SU-DHL-6 (cell line): Measurements from ENCODE around the gene ZSCAN18.

Experiments
- H2AFZ ChIP-seq: fragments of 200-600 bp; sonication (generic); 2 replicates; pipeline ENCODE4 v1.6.1; 2014; ENCODE audit warnings: low read depth, mild to moderate bottlenecking, moderate library complexity, mixed read lengths, antibody characterized with exemption, low read length; ENCODE audit not compliant: severe bottlenecking
- H3F3A ChIP-seq: fragments of 200-600 bp; shearing (Covaris generic); 2 replicates; pipeline ENCODE4 v1.6.0; 2016; ENCODE audit warnings: antibody characterized with exemption, mild to moderate bottlenecking; ENCODE audit not compliant: insufficient read depth
- H3K27ac ChIP-seq: fragments of 200-600 bp; sonication (generic); 2 replicates; pipeline ENCODE4 v1.5.1; 2016; ENCODE audit warnings: low read depth, mild to moderate bottlenecking, low read length, moderate library complexity, mixed read lengths
- H3K27me3 ChIP-seq: fragments of 200-600 bp; sonication (generic), shearing (Covaris generic); 2 replicates; pipeline ENCODE4 v1.6.0; 2014; ENCODE audit warnings: mild to moderate bottlenecking, low read length
- H3K36me3 ChIP-seq: fragments of 200-600 bp; sonication (generic); 2 replicates; pipeline ENCODE4 v1.6.1; 2014; ENCODE audit warnings: mild to moderate bottlenecking, low read length, mixed read lengths
- H3K4me2 ChIP-seq: fragments of 300-600, 200-600 bp; shearing (Covaris generic), sonication (generic); 2 replicates; pipeline ENCODE4 v1.6.0; 2014; ENCODE audit warnings: low read length, low read depth, mild to moderate bottlenecking; ENCODE audit not compliant: poor library complexity, severe bottlenecking
- H3K4me3 ChIP-seq: fragments of 200-600 bp; sonication (generic); 2 replicates; pipeline ENCODE4 v1.5.1; 2014; ENCODE audit warnings: antibody characterized with exemption, low read length, mild to moderate bottlenecking, mixed read lengths; ENCODE audit not compliant: insufficient read depth, poor library complexity, severe bottlenecking
- H3K79me2 ChIP-seq: fragments of 200-600 bp; sonication (generic); 2 replicates; pipeline ENCODE4 v1.6.1; 2014; ENCODE audit warnings: mild to moderate bottlenecking, low read length, moderate library complexity; ENCODE audit not compliant: insufficient read depth
- H3K9ac ChIP-seq: fragments of 200-600 bp; sonication (generic); 2 replicates; pipeline ENCODE4 v1.7.0; 2014; ENCODE audit warnings: mild to moderate bottlenecking, low read length
- H3K9me2 ChIP-seq: fragments of 200-600 bp; sonication (generic); replicated peaks from 2 replicates; pipeline ENCODE4 v1.6.1; 2014; ENCODE audit warnings: low read length; ENCODE audit not compliant: insufficient read depth
- H3K9me3 ChIP-seq: fragments of 200-600 bp; sonication (generic); 2 replicates; pipeline ENCODE4 v1.6.1; 2014; ENCODE audit warnings: low read length, mixed read lengths; ENCODE audit not compliant: insufficient read depth
- H4K20me1 ChIP-seq: fragments of 200-600 bp; sonication (generic); 2 replicates; pipeline ENCODE4 v1.6.1; 2014; ENCODE audit warnings: low read depth, mild to moderate bottlenecking, antibody characterized with exemption, low read length, moderate library complexity, mixed read lengths
- EZH2phosphoT487 ChIP-seq: fragments of 200-600 bp; sonication (generic), shearing (Covaris generic); conservative IDR thresholded peaks from 2 replicates; pipeline ENCODE4 v1.6.1; 2018; ENCODE audit warnings: mild to moderate bottlenecking, antibody characterized with exemption, low read length, moderate library complexity, mixed read lengths
- TF ChIP-seq, protein P1 (sequence below): fragments of 200-600 bp; sonication (generic); IDR thresholded peaks from one replicate; pipeline ENCODE4 v1.5.1; 2017; ENCODE audit warnings: antibody characterized with exemption, mild to moderate bottlenecking, low read length, moderate library complexity; ENCODE audit not compliant: insufficient read depth, poor library complexity, severe bottlenecking

Gene ZSCAN18

DNA sequence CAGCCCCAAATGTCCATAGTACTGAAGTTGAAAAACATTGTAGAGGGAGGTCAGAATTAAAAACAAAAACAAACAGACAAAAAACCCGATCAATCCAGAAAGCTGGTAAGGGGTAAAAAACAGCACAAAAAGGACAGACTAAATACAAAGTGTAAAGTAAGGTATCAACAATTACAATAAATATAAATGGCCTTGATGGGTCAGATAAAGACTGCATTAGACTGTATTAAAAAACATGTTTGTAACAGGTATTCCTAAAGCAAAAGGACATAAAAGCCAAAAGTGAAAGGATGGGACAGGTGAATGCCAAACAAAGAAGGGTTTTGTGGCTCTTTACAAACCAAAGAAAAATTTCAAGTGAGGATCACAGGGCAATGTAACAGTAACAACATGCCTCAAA is 36.2 kb upstream of the ZSCAN18 start:
- TF ChIP-seq, protein P1, sequence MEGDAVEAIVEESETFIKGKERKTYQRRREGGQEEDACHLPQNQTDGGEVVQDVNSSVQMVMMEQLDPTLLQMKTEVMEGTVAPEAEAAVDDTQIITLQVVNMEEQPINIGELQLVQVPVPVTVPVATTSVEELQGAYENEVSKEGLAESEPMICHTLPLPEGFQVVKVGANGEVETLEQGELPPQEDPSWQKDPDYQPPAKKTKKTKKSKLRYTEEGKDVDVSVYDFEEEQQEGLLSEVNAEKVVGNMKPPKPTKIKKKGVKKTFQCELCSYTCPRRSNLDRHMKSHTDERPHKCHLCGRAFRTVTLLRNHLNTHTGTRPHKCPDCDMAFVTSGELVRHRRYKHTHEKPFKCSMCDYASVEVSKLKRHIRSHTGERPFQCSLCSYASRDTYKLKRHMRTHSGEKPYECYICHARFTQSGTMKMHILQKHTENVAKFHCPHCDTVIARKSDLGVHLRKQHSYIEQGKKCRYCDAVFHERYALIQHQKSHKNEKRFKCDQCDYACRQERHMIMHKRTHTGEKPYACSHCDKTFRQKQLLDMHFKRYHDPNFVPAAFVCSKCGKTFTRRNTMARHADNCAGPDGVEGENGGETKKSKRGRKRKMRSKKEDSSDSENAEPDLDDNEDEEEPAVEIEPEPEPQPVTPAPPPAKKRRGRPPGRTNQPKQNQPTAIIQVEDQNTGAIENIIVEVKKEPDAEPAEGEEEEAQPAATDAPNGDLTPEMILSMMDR, result no peak
- no peak for TF ChIP-seq EZH2phosphoT487
- H3K9ac ChIP-seq, result no peak overlapping the region
- no peaks in the 10 kb centered on the region for H3K79me2 ChIP-seq
- H4K20me1 ChIP-seq, result no peaks in the 10 kb centered on the region
- H3K27me3 ChIP-seq, result no peaks in the 10 kb centered on the region
- H2AFZ ChIP-seq, result no peak overlapping the region
- no peak overlapping the region for H3K4me2 ChIP-seq
- no peak overlapping the region for H3K4me3 ChIP-seq
- H3K36me3 ChIP-seq, result no peaks in the 10 kb centered on the region
- H3F3A ChIP-seq, result no peaks in the 10 kb centered on the region
- peaks cover 21% of the 10 kb centered on the region; the same call in 1 of the 2 replicates for H3K9me3 ChIP-seq
- H3K27ac ChIP-seq, result no peak overlapping the region
- no peaks in the 10 kb centered on the region for H3K9me2 ChIP-seq

DNA sequence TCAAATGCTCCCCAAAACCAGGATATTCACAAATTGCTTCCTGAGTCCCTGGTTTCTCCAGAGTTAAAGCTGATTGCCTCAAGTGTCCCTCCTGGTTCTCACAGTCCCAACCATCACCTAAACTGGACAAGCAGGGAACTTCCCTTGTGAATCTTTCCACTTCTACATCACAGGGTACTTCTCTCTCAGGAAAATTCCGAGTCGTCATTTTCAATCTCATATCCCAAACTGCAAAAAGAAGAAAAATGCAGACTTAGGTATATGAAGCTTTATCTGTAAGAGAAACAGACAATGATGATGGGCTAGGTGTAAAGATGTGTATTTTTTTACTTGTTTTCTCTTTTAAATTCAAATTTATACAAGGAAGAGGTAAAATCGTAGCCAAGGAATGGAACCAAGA is 31.3 kb upstream of the ZSCAN18 start:
- Histone ChIP-seq H3K4me3 (no peak overlapping the region), H4K20me1 (no peaks in the 10 kb centered on the region), H3K27me3 (no peaks in the 10 kb centered on the region), H3K9me3 (peaks cover 65% of the 10 kb centered on the region), H3K9me2 (no peaks in the 10 kb centered on the region), H3K9ac (no peak overlapping the region), H3K27ac (no peak overlapping the region), H3F3A (no peaks in the 10 kb centered on the region), H3K79me2 (no peaks in the 10 kb centered on the region), H2AFZ (no peak overlapping the region), H3K4me2 (no peak overlapping the region), H3K36me3 (peaks cover 5% of the 10 kb centered on the region; the same call in 1 of the 2 replicates)
- TF ChIP-seq EZH2phosphoT487, result no peak

DNA sequence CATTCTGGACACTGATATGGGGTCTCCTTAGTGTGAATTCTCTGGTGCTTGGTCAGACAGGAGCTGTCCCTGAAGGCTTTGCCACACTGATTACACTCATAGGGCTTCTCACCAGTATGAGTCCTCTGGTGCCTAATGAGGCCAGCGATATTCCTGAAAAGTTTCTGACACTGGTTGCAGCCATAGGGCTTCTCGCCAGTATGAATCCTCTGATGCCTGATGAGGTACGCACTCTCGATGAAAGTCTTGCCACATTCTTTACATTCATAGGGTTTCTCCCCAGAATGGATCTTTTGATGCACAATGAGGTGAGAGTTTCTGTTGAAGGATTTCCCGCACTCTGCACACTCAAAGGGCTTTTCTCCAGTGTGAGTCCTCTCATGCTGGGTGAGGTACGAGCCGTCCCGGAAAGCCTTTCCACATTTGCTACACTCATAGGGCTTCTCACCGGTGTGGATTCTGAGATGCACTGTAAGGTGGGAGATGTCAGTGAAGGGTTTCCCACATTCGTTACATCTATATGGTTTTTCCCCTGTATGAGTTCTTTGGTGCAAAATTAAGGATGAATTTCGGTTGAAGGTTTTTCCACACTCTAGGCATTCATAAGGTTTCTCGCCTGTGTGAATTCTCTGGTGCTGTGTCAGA is 30.1 kb upstream of the ZSCAN18 start:
- Histone ChIP-seq H3K27me3 (no peaks in the 10 kb centered on the region), H2AFZ (no peak overlapping the region), H4K20me1 (no peaks in the 10 kb centered on the region), H3K4me2 (no peak overlapping the region), H3K27ac (no peak overlapping the region), H3K9ac (no peak overlapping the region), H3K9me2 (no peaks in the 10 kb centered on the region), H3F3A (no peaks in the 10 kb centered on the region), H3K9me3 (peaks cover 72% of the 10 kb centered on the region), H3K36me3 (peaks cover 5% of the 10 kb centered on the region; the same call in 1 of the 2 replicates), H3K79me2 (no peaks in the 10 kb centered on the region), H3K4me3 (no peak overlapping the region)
- no peak for TF ChIP-seq EZH2phosphoT487
- TF ChIP-seq, protein P1, result no peak

DNA sequence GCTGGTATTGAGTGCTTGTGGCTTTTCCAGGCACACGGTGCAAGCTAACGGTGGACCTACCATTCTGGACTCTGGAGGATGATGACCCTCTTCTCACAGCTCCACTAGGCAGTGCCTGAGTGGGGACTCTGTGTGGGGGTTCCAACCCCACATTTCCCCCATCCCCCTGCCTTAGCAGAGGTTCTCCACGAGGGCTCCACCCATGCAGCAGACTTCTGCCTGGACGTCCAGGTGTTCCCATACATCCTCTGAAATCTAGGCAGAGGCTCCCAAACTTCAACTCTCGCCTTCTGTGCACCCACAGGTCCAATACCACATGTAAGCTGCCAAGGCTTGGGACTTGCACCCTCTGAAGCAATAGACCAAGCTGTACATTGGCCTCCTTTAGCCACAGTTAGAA is 25.3 kb upstream of the ZSCAN18 start:
- H3K4me3 ChIP-seq, result no peak overlapping the region
- H3K9ac ChIP-seq, result no peak overlapping the region
- no peak overlapping the region for H2AFZ ChIP-seq
- H3K36me3 ChIP-seq, result peaks cover 4% of the 10 kb centered on the region; the same call in 1 of the 2 replicates
- no peaks in the 10 kb centered on the region for H3K9me2 ChIP-seq
- H4K20me1 ChIP-seq, result no peaks in the 10 kb centered on the region
- H3F3A ChIP-seq, result no peaks in the 10 kb centered on the region
- no peaks in the 10 kb centered on the region for H3K27me3 ChIP-seq
- no peak overlapping the region for H3K27ac ChIP-seq
- H3K79me2 ChIP-seq, result no peaks in the 10 kb centered on the region
- H3K9me3 ChIP-seq, result peaks cover 81% of the 10 kb centered on the region
- no peak overlapping the region for H3K4me2 ChIP-seq
- no peak for TF ChIP-seq EZH2phosphoT487
- TF ChIP-seq, protein P1, result no peak
